GM06990 (cell line): ENCODE measurements around the gene SYNGR4.
A peak's percentile ranks its signal among the peaks of the same experiment; 100 is the strongest.

Experiments
- DNase-seq: peaks from one replicate; pipeline ENCODE4 v3.0.0-alpha.2; 2011; ENCODE audit not compliant: insufficient read length; ENCODE audit errors: extremely low read depth
- H3K27me3 ChIP-seq: replicated peaks from 2 replicates; pipeline ENCODE4 v1.6.0; 2011; ENCODE audit warnings: low read length; ENCODE audit not compliant: control insufficient read depth, insufficient read depth
- H3K36me3 ChIP-seq: 2 replicates; pipeline ENCODE4 v1.5.1; 2011; ENCODE audit warnings: low read length; ENCODE audit not compliant: control insufficient read depth, insufficient read depth
- H3K4me3 ChIP-seq: replicated peaks from 2 replicates; pipeline ENCODE4 v1.5.1; 2011; ENCODE audit warnings: low read depth, mild to moderate bottlenecking, control low read depth, low read length
- TF ChIP-seq, protein P1 (sequence below): IDR thresholded peaks from 2 replicates; pipeline ENCODE4 v1.5.1; 2011; ENCODE audit warnings: low read length, control low read depth, mild to moderate bottlenecking, inconsistent platforms; ENCODE audit not compliant: insufficient read depth, poor library complexity, severe bottlenecking

Gene SYNGR4

DNA sequence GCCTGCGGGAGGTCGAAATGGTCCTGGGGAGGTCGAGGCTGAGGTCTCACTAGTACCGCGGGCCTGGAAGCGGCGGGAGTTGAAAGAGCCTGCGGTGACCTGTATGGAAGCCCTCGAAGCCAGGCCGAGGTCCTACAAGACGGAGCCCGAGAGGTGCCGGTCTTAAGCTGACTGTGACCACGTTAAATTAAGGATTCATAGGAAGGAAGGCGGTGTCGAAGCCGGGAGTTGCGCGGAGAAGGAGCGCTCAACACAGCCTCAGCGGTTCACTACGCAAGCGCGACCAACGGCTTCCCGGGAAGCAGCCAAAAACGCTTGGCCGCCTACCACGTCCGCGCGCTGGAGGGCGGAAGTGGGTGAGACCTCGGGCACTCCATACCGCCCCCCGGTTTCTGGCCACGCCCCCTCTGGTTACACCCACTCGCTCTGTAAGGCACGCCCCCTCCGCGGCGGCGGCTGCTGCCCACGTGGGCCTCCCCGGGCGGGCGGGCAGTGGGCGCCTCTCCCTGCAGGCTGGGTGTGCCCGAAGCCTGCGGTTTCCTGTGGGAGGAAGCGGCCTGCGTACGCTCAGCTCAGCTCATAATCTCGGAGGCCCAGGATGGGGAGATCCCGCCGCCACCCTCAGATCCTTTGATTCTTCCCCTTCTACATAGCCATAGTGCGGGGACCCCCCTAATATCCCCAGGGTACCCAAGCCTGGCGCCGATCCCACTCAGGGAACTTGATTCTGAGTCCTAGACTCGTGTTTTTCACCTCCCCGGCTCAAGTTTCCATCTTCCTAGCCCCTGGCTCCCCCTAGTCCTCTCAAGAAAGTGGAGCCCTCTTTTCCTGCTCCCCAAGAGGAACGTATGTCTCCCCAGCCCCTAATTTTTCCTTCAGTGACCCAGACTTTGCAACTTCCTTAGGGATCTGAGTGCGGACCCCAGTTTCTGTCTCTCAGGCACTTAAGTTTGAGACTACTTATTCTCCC, 42.3 kb upstream of the SYNGR4 start:
- H3K36me3 ChIP-seq, result no peaks in the 10 kb centered on the region
- DNase-seq, result peak; percentile 98
- peak overlapping the region; percentile 73 for H3K4me3 ChIP-seq
- TF ChIP-seq, protein P1, sequence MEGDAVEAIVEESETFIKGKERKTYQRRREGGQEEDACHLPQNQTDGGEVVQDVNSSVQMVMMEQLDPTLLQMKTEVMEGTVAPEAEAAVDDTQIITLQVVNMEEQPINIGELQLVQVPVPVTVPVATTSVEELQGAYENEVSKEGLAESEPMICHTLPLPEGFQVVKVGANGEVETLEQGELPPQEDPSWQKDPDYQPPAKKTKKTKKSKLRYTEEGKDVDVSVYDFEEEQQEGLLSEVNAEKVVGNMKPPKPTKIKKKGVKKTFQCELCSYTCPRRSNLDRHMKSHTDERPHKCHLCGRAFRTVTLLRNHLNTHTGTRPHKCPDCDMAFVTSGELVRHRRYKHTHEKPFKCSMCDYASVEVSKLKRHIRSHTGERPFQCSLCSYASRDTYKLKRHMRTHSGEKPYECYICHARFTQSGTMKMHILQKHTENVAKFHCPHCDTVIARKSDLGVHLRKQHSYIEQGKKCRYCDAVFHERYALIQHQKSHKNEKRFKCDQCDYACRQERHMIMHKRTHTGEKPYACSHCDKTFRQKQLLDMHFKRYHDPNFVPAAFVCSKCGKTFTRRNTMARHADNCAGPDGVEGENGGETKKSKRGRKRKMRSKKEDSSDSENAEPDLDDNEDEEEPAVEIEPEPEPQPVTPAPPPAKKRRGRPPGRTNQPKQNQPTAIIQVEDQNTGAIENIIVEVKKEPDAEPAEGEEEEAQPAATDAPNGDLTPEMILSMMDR, result no peak
- no peaks in the 10 kb centered on the region for H3K27me3 ChIP-seq

DNA sequence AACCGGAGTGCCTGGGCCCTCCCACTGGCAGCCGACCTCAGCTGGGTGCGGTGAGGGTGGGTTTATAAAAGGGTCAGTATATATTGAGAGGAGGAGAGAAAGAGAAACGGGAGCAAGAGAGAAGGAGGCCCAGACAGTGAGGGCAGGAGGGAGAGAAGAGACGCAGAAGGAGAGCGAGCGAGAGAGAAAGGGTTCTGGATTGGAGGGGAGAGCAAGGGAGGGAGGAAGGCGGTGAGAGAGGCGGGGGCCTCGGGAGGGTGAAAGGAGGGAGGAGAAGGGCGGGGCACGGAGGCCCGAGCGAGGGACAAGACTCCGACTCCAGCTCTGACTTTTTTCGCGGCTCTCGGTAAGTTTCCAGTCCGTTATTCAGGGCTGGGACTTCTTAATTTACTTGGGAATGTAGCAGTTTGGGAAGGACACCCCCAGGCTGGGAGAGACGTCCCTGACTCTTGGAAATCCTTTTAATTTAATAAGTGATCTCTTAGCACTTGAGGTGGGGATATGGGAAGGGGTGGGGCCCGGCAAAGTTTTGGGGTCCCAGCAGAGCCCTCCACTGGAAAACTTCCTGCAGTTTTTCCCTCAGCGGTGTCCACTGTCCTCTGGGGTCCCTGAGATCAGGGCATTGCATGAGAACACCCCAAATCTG, 38.8 kb upstream of the SYNGR4 start, which contains the start of gene EMP3:
EMP3 (plus strand) TSS at position 288 of the 646 bp plus-strand sequence. CDS start 1,293 bp downstream, outside the sequence.
- Histone ChIP-seq H3K4me3 (peak within 1 kb of the TSS; percentile 74), H3K36me3 (no peaks in the 10 kb centered on the region), H3K27me3 (no peaks in the 10 kb centered on the region)
- DNase-seq, result peak; percentile 76
- TF ChIP-seq, protein P1, result no peak

DNA sequence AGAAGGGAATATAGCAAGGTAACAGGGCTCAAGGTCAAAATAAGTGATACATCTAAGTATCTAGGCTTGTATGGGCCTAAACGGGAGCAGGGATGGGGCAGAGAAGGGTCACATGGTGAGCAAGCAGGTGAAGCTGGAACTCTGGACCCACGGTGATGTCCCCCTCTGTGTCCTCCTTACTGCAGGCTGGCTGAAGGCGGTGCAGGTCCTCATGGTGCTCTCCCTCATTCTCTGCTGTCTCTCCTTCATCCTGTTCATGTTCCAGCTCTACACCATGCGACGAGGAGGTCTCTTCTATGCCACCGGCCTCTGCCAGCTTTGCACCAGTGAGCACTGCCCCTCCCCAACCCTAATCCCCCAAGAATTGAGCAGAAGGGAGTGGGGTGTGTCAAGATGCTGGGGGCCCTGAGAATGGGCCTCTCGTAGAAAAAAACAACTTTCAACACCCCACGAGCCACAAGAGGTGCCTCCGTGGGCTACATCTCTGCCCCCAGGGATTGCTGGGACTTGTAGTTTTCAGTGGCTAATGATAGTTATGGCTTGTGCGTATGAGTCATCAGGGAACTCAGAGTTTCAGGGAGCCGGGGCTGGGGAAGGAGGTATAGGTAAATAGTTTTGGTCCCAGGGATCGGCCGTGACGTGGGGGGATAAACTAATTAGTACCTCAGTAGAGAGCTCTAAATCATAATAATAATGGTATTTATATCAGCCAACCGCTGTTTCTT, 34.8 kb upstream of the SYNGR4 start:
- TF ChIP-seq, protein P1, result no peak
- Histone ChIP-seq H3K36me3 (no peaks in the 10 kb centered on the region), H3K4me3 (peak overlapping the region; percentile 60), H3K27me3 (no peaks in the 10 kb centered on the region)
- DNase-seq, result peak; percentile 43

DNA sequence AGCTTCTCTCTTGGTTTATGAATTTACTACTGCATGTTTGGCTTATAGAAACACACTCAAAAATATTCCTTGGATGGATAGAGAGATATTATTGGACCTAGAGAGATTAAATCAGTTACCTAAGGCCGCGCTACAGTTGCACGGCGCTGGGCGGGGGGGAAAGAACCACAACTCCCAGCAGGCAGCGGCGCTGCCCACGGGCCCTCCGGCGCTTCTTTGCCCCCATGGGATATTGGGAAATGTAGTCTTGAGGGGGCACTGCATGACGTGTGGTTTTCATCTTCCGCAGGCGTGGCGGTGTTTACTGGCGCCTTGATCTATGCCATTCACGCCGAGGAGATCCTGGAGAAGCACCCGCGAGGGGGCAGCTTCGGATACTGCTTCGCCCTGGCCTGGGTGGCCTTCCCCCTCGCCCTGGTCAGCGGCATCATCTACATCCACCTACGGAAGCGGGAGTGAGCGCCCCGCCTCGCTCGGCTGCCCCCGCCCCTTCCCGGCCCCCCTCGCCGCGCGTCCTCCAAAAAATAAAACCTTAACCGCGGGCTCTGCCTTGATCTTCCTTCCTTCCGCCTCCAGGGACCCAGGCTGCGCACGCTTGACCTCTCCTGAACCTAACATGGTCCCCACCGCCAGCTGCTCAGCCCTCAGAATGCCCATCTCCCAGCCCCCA, 34.0 kb upstream of the SYNGR4 start:
- peak; percentile 91 for DNase-seq
- Histone ChIP-seq H3K4me3 (peak overlapping the region; percentile 60), H3K36me3 (no peaks in the 10 kb centered on the region), H3K27me3 (no peaks in the 10 kb centered on the region)
- TF ChIP-seq, protein P1, result peak; percentile 9

DNA sequence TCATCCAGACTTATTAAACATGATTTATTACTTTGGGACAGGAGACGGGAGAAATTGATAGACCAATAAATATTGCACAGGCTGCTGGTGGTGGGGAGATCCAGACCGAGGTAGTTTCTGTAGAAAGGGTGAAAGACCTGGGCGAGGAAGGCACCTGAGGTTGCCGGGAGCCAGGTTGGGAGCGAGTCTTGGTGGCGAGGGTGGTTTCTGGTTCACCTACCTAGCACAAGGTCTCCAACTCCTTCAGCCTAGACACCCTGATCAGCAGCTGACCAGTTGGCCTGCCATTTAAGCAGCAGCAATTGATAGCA, 31.9 kb upstream of the SYNGR4 start:
- Histone ChIP-seq H3K36me3 (no peaks in the 10 kb centered on the region), H3K4me3 (peak overlapping the region; percentile 47), H3K27me3 (no peaks in the 10 kb centered on the region)
- no peak for DNase-seq
- TF ChIP-seq, protein P1, result no peak
